OCI-LY1 (cell line): ENCODE results near the gene AGRN.

Source experiments
- H2AFZ ChIP-seq: fragments of 200-600 bp; sonication (generic), shearing (Covaris generic); 2 replicates; pipeline ENCODE4 v1.6.0; 2014; ENCODE audit warnings: antibody characterized with exemption, mild to moderate bottlenecking, low read length
- H3F3A ChIP-seq: fragments of 200-600 bp; sonication (generic), shearing (Covaris generic); 2 replicates; pipeline ENCODE4 v1.6.0; 2014; ENCODE audit warnings: mild to moderate bottlenecking, antibody characterized with exemption, low read length, moderate library complexity; ENCODE audit not compliant: insufficient read depth
- H3K27ac ChIP-seq: fragments of 200-600 bp; sonication (generic); 2 replicates; pipeline ENCODE4 v1.5.1; 2014; ENCODE audit warnings: low read length, mixed run types, mild to moderate bottlenecking, low read depth; ENCODE audit not compliant: poor library complexity, severe bottlenecking
- H3K27me3 ChIP-seq: fragments of 200-600 bp; sonication (generic); 2 replicates; pipeline ENCODE4 v1.6.0; 2014; ENCODE audit warnings: antibody characterized with exemption, mild to moderate bottlenecking, low read length, moderate library complexity; ENCODE audit not compliant: insufficient read depth
- H3K36me3 ChIP-seq: fragments of 200-600 bp; sonication (generic); 2 replicates; pipeline ENCODE4 v1.6.1; 2014; ENCODE audit warnings: mild to moderate bottlenecking, antibody characterized with exemption, low read length, moderate library complexity, mixed read lengths; ENCODE audit not compliant: insufficient read depth
- H3K4me1 ChIP-seq: fragments of 200-600 bp; sonication (generic); 2 replicates; pipeline ENCODE4 v1.5.1; 2014; ENCODE audit warnings: mild to moderate bottlenecking, low read length, moderate library complexity; ENCODE audit not compliant: insufficient read depth, severe bottlenecking
- H3K4me2 ChIP-seq: fragments of 200-600 bp; sonication (generic), shearing (Covaris generic); 2 replicates; pipeline ENCODE4 v1.6.1; 2014; ENCODE audit warnings: low read length
- H3K4me3 ChIP-seq: fragments of 200-600 bp; sonication (generic); 2 replicates; pipeline ENCODE4 v1.5.1; 2014; ENCODE audit warnings: low read length, low read depth, mild to moderate bottlenecking, mixed read lengths; ENCODE audit not compliant: poor library complexity, severe bottlenecking
- H3K79me2 ChIP-seq: fragments of 200-600 bp; shearing (Covaris generic); 2 replicates; pipeline ENCODE4 v1.6.1; 2016; ENCODE audit warnings: mixed run types, low read length, mixed read lengths; ENCODE audit not compliant: insufficient read depth
- H3K9ac ChIP-seq: fragments of 200-600 bp; sonication (generic), shearing (Covaris generic); 2 replicates; pipeline ENCODE4 v1.6.1; 2014; ENCODE audit warnings: mild to moderate bottlenecking, low read length, mixed read lengths
- H3K9me2 ChIP-seq: fragments of 200-600 bp; sonication (generic), shearing (Covaris generic); 2 replicates; pipeline ENCODE4 v1.6.1; 2014; ENCODE audit warnings: low read depth, mild to moderate bottlenecking, low read length, mixed read lengths
- H3K9me3 ChIP-seq: fragments of 200-600 bp; shearing (Covaris generic); 2 replicates; pipeline ENCODE4 v1.6.1; 2014; ENCODE audit warnings: low read length, mixed read lengths
- H4K20me1 ChIP-seq: fragments of 200-600 bp; sonication (generic), shearing (Covaris generic); 2 replicates; pipeline ENCODE4 v1.6.0; 2016; ENCODE audit warnings: mild to moderate bottlenecking, low read length; ENCODE audit not compliant: insufficient read depth
- CTCF ChIP-seq: fragments of 200-600 bp; sonication (generic), shearing (Covaris generic); IDR thresholded peaks from 2 replicates; pipeline ENCODE4 v1.5.1; 2017; ENCODE audit warnings: mild to moderate bottlenecking, antibody characterized with exemption, low read length, moderate library complexity, mixed read lengths
- EZH2 ChIP-seq: fragments of 200-600 bp; sonication (generic), shearing (Covaris generic); IDR thresholded peaks from 2 replicates; pipeline ENCODE4 v1.8.0; 2017; ENCODE audit warnings: borderline replicate concordance, mixed run types, mild to moderate bottlenecking, antibody characterized with exemption, low read length, moderate library complexity, mixed read lengths

Gene AGRN

GRCh38 chr1:1037366-1038327 is 17.7 kb downstream of the AGRN start:
- peaks cover 3% of the 10 kb centered on the region for H3K4me1 ChIP-seq
- no peaks in the 10 kb centered on the region for H3K79me2 ChIP-seq
- no peak overlapping the region for H3K9ac ChIP-seq
- no peak overlapping the region for H3K4me2 ChIP-seq
- H3K27ac ChIP-seq: no peak overlapping the region
- H3K9me2 ChIP-seq: no peaks in the 10 kb centered on the region
- H4K20me1 ChIP-seq: no peaks in the 10 kb centered on the region
- TF ChIP-seq CTCF (no peak), EZH2 (no peak)
- no peak overlapping the region for H2AFZ ChIP-seq
- no peaks in the 10 kb centered on the region for H3K36me3 ChIP-seq
- H3K9me3 ChIP-seq: no peaks in the 10 kb centered on the region
- no peaks in the 10 kb centered on the region for H3F3A ChIP-seq
- no peak overlapping the region for H3K4me3 ChIP-seq
- H3K27me3 ChIP-seq: peaks cover 12% of the 10 kb centered on the region; the same call in 1 of the 2 replicates

DNA sequence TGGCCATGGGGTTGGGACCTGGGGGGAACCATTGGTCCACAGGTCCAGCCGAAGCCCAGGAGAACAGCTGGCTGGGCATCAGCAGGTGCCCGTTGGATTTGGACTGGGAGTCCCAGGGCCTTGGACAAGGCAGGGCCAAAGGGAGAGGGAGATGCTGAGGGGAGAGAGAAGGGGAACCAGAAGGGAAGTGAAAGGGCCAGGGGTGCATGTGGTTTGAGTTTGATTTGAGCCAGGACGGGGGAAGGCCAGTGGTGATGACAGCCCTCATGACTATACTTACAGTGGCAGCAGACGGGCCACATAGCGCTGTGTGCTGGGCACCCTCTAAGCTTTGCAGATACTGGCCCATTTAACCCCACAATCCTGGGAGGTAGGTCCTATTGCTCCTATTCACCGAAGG is 18.8 kb downstream of the AGRN start:
- no peak overlapping the region for H3K27ac ChIP-seq
- no peaks in the 10 kb centered on the region for H3K9me2 ChIP-seq
- H3K9ac ChIP-seq: no peak overlapping the region
- H2AFZ ChIP-seq: no peak overlapping the region
- H3K79me2 ChIP-seq: no peaks in the 10 kb centered on the region
- TF ChIP-seq EZH2: no peak
- no peak for TF ChIP-seq CTCF
- no peaks in the 10 kb centered on the region for H3K36me3 ChIP-seq
- no peak overlapping the region for H3K4me2 ChIP-seq
- no peaks in the 10 kb centered on the region for H4K20me1 ChIP-seq
- peaks cover 12% of the 10 kb centered on the region; the same call in 1 of the 2 replicates for H3K27me3 ChIP-seq
- no peak overlapping the region for H3K4me3 ChIP-seq
- no peaks in the 10 kb centered on the region for H3K4me1 ChIP-seq
- H3F3A ChIP-seq: no peaks in the 10 kb centered on the region
- H3K9me3 ChIP-seq: no peaks in the 10 kb centered on the region

DNA sequence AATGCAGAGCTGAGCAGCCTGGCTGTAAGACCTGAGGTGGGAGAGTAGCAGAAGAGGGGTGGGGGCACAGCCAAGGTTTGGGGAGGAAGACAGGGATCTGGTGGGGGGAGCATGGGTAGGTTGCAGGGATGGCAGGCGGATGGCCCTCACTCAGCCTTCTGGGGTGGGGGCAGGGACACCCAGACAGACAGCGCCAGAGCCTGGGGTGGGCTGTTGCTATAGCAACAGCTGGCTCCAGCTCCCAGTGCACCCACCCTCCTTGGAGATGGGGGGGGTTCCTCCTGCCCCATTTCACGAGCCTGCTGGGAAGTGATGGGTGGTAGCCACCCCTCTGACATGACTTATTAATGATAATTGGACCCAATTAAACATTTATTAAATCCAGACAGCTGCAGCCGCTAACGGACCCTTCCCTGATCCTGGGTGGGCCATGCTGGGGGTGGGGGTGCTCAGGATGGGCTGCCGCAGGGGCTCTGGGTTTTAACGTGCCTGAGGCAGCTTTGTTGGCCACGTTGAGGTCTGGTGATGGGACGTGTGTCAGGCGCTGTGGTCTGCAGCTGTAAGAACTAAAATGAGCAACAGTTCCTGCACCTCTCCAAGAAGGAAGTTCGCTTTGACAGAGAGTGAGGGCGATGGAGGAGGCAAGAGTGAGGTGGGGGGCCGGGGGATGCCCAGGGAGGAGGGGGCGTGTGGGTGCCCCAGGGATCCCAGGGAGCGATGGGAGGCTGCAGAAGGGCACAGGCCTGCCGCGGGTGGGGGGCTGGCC is 19.4 kb downstream of the AGRN start:
- Histone ChIP-seq H3K27ac (no peak overlapping the region), H3K9me2 (no peaks in the 10 kb centered on the region), H3K9me3 (no peaks in the 10 kb centered on the region), H3K27me3 (peaks cover 12% of the 10 kb centered on the region; the same call in 1 of the 2 replicates), H3K4me3 (no peak overlapping the region), H3K79me2 (no peaks in the 10 kb centered on the region), H2AFZ (no peak overlapping the region), H3K9ac (no peak overlapping the region), H3K36me3 (no peaks in the 10 kb centered on the region), H3F3A (no peaks in the 10 kb centered on the region), H3K4me2 (no peak overlapping the region), H4K20me1 (no peaks in the 10 kb centered on the region), H3K4me1 (no peaks in the 10 kb centered on the region)
- TF ChIP-seq EZH2 (no peak), CTCF (no peak)
